NCI-H2107 (cell line): ENCODE results near the gene PEX14.
A peak's percentile ranks its signal among the peaks of the same experiment; 100 is the strongest.

ENCODE experiments used
- DNase-seq: peaks from one replicate; lab custom pipeline; 2025; lab: John Stamatoyannopoulos, UW

PEX14 gene

GRCh38 chr1:10665930-10666850, 191.4 kb downstream of the PEX14 start:
- no peak for DNase-seq

- DNase-seq: no peak
These were observed 193.4 kb downstream of the PEX14 start for GRCh38 chr1:10667861-10668761.

- DNase-seq: no peak
These were observed 194.8 kb downstream of the PEX14 start for GRCh38 chr1:10669570-10669969.

- DNase-seq: no peak
These were observed 195.4 kb downstream of the PEX14 start for GRCh38 chr1:10670190-10670589.

GRCh38 chr1:10671090-10671489, 196.3 kb downstream of the PEX14 start:
- DNase-seq: no peak

- DNase-seq: no peak
These were observed 197.0 kb downstream of the PEX14 start for GRCh38 chr1:10671622-10672342.

GRCh38 chr1:10672343-10673050, 197.7 kb downstream of the PEX14 start:
- no peak for DNase-seq

- no peak for DNase-seq
These were observed 198.5 kb downstream of the PEX14 start for GRCh38 chr1:10673109-10673711.

GRCh38 chr1:10674222-10674621, 199.5 kb downstream of the PEX14 start:
- no peak for DNase-seq

- no peak for DNase-seq
These were observed 200.2 kb downstream of the PEX14 start for GRCh38 chr1:10674700-10675609.

GRCh38 chr1:10675813-10676212, 201.1 kb downstream of the PEX14 start:
- no peak for DNase-seq

- no peak for DNase-seq
These were observed 202.2 kb downstream of the PEX14 start for GRCh38 chr1:10676963-10677362.

GRCh38 chr1:10677491-10678391, 203.0 kb downstream of the PEX14 start:
- no peak for DNase-seq

- no peak for DNase-seq
These were observed 203.7 kb downstream of the PEX14 start for GRCh38 chr1:10678402-10678801.

- no peak for DNase-seq
These were observed 204.1 kb downstream of the PEX14 start for GRCh38 chr1:10678852-10679251.

- DNase-seq: peak; percentile 48
These were observed 204.9 kb downstream of the PEX14 start for GRCh38 chr1:10679496-10680220.
